Measurements from ENCODE around the gene RADIL.

RADIL gene

DNA sequence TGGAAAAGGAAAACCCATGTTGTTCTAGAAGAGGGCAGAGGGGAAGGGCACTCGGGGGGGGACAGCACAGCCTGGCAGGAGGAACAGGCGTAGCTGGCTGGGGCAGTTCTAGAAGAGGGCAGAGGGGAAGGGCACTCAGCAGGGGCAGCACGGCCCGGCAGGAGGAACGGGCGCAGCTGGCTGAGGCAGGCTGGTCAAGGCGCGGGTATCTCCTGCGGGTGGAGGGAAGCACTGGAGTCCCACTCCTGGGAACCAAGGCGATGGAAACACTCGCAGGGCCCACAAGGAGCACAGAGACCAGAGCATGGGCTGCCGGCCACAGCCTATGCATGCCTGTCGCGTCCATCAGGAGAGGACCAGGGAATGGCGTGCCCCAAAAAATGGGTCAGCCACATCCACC, 58.4 kb downstream of the RADIL start:
- DNase-seq, result no peak

DNA sequence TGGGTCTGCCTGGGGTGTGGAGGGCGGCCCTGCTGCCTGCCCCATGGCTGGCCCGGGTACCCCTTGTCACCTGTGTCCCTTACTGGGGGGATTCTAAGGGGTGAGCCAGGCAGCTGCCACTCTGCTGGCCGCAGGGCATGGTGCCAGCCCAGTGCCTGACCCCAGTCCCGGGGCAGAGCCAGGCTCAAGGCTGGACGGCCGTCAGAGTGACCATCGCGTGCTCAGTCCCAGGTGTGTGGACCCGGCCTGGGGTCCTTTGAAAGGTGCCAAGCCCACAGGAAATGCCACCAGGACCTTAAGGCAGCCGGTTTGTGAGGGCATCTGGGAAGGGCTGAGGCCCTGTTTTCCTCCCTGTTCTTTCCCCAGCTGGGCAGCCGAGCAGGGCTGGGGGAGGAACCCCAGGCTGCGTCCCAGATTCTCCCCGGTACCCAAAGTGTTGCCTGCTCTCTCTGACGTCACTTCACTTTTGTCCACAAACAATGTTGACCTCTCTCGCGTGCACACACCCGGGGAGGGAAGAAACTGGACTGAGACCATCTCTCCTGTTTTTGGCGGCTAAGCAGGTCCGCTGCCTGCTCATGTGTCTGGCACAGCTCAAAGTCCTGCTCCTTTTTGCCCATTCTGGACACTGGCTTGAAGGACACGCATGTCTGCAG, 59.3 kb downstream of the RADIL start:
- DNase-seq, result no peak

DNA sequence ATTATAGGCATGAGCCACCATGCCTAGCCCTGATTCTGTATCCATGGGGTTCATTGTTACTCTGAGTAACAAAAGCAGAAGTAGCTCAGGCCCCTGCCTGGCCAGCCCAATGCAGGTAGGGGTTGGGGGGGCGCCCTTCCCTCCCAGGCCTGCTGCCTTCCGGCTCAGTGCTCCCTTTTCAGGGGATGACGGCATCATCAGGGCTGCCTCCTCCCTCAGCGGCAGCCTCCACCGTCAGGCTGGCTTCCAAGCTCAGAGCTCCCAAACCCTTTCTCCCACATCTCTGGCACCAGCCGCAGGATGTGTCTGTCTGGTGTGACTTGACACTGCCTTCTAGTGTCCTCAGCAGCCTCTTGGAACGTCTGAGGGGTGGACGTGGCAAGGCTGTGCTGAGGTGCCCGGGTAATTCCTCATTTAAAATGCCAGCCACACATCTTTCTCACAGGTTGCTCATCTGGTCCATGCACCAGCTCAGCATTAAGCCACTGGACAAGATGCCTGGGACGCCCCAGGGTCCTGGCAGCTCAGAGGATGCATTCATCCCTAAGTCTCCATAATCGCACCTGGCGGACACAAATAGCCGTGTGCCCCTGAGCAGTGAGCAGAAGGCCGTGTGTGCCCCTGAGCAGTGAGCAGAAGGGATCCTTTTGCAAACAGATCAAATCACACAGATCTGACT, 59.9 kb downstream of the RADIL start:
- no peak for DNase-seq

DNA sequence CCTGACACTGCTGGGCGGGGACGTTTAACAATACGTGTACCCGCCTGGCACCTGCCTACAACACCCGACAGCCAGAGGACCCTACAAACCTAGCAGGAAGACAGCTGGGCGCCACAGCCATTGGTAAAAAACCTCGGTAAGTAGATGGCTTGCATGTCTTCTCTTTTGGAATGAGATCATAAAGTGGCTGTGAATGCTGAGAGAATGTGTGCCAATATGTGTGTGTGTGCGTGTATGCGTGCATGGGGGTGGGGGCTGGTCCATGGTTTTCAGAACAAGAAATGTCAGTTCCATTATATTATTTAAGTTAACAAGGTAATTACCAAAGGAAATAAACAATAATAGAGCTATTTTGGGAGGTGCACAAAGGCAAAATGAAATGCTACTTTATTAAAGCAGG, 60.8 kb downstream of the RADIL start:
- no peak for DNase-seq

DNA sequence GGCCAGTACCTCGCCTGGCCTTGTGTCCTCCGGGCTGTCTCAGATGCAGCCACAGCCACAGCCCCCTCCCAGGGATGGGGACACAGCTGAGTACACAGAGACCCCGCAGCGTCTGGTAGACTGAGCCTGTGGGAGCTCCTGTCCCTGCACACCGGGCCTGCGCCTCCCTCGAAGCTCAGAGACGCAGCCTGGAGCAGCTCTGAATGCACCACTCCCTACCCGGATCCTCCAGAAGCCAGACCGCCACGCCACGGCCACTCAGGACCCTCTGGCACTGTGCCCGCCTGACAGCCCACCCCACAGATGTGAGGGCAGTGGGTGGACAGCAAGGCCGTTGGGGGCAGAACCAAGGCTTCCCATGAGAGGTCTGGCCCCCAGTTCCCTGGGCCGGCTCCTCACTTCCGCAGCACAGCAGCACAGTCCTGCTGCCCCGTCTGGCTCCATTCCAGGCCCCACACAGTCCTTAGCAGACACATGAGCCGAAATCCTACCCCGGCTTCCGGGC, 62.5 kb downstream of the RADIL start:
- DNase-seq, result no peak

DNA sequence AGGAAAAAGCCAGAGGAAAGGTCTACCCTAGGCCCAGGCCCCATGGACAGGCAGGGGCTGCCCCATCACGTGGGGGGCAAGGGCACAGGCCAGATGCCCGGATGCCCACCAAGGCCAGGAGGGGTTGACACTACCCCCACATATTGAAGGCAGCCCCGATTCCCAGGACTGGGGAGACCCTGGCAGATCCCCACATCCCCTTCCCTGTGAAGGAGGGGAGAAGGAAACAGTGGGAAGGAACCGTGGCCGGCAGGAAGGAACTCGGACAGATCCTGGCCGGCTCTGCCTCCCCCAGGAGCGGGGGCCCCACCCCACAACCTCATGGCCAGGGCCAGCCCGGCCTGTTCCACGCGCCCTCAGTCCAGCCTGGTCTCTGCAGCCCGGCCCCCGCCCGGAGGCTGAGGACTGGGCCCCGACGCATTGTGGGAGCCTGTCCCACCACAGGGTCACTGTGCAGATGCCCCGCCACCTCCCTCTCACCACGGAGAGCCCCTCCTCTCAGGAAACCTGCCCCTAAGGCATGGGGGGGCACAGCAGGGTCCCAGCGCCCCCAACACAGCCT, 63.0 kb downstream of the RADIL start:
- no peak for DNase-seq

DNA sequence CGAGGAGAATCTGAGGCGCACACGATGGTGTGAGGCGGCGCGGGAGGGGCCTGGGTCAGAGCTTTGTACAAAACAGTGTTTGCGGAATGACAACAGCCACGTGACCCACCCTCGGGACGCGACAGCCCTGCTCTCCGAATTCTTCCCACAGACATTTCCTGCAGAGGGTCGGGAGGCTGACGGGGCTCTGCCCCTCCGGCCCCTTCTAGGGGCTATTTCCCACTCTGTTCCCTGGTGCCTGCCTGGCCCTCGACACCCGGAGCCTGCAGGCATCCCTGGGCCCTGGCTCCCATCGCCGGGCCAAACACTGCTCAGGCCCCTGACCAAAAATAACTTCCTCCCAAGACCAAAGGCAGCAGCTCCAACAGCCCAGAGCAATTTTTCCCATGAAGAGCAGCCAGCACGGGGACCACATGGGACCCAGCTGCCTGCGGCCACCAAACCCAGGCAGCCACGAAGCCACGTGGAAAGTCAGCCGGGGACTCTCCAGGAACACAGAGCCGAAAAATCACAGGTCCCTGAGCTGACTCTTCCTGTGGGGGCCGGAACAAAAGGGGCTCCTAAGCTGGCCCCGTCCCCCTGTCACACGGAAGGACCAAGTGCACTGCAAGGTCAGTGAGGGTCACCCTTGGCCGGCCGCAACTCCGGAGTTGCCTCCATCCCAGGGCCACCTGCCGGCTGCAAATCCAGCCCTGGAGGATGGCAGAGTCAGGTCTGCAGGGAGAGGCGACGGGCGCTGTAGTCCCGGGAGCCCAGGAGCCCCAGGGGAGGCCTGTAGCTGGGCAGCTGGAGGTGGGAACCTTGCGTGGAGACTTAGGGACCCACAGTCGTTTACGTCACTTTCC, 63.7 kb downstream of the RADIL start:
- no peak for DNase-seq

DNA sequence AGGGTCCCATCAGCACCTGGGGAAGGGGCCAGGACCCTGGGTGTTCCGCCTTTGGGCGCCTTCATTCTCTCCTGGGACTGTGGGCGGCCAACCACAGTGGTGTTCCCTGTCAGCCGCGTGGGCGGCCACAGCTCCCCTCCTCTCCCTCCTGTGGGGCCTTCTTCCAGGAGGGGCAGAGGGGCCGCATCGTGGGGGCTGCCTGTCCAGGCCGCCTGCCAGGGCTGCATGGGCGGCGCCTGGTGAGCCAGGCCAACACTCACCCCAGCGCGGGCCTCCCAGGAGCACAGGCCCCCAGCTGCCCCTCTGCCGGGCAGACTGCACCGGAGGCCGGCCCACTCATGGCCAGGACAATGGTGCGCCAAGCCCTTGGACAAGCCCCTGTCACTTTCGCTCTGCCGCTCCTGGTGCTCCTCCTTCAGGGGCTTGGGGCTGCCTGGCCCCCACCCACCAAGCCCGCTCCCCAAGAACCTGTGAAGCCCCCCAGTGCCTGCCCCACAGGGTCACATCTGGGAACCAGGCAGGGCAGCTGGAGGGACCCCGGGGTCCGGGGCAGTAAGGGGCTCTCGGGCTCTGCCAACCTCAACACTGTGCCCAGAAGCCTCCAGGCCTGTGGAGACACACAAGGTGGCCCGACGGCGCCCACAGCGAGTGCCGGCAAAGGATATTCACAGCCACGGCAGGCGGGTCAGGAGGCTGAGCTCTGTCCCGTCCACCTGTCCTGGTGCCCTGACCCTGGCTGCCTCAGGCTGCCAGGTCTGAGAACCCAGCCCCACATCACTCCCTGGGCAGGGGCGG, 65.3 kb downstream of the RADIL start:
- no peak for DNase-seq

DNA sequence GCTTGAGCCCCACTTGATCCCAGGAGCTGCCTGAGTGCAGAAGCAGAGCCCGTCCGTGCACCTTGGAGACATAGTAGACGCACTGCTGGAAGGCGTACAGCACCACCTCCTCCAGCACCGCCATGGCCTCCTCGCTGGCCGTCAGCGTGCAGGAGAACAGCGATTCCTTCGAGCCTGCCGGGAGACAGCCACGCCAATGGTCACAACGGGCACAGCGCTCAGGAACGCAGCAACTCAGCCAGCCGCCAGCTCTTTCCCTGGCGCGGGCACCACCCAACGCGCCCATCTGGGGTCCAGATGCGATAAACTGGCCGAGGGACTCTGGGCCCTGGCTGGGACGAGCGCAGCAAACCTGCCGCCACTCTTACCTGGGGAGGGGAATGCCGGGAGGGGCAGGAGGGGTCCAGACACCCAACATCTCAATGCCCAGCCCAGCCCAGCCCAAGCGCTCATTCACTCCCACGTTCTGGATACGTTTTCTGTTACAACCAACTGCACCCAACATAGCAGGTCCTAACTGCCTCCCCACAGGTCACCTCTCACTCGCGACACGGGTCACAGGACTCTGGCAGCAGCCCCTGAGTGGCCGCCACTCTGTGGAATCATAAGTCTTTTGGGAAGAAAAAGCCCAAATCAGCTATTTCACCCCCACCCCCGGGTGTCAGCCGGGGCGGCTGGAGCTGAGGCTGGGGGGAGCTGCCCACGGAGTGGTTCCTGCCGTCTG, 66.2 kb downstream of the RADIL start:
- DNase-seq, result no peak

DNA sequence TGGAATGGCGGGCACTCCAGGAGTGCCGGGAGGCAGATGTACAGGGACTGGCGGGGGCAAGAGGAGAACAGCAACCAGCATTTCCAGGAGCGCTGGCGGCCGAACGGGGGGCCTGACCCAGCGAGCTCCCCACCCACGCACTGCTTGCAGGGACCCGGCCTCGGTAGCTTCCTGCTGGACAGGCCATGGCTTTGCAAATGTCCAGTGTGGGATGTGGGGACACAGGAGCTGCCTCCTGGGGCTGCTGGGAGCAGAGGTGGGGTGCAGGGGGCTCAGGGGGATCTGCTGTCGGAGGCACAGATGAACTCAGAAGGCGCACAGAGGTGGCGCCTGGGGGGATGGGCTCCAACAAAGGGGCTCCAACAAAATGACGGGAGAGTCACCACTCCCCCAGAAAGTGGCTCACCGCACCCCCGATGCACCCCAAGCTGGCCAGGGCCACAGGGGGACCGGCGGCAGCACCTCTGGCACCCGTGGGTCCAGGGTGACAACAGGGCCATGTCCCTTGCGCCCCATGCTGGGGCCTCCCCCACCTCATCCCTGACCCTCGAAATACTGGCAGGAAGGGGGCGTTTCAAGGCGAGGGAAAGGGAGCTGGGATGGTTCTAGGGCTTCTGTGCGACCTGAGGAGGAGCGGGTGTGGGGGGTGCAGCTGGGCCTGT, 67.0 kb downstream of the RADIL start:
- DNase-seq, result no peak

DNA sequence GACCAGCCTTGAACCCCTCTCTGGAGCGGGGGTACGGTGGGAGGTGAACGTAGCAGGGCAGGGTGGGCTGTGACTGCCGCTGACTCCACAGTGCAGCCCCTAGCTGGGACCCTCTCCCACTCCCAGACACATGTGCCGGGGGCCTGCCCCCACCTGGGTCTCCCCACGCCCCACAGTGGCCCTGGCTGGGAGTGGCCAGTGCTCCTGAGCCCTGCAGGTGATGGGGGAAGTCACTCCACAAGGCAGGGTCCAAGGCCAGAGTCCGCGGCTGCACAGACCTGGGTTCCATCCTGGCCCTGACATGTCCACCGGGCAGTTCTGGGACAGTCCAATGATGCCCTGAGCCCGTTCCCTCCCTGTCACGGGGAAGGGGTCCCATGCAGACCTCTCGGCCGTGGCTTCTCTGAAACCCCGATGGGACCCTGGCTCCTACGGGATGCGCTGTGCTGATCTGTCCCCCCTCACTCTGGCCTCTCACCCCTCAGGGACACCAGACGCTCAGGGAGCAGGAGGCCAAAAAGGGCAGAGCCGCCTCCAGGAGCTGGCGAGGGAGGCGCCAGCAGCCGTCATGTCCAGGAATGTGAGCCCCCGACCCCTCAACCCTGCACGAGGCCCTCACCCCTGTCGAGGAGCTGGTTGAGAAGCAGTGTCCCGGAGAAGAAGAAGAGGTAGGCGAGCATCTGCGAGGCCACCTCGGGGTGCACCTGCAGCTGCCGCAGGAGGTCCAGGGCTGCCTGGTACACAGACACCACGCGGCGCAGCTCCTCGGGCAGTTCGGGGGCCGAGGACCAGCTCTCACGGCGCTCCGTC, 67.7 kb downstream of the RADIL start:
- DNase-seq, result no peak

DNA sequence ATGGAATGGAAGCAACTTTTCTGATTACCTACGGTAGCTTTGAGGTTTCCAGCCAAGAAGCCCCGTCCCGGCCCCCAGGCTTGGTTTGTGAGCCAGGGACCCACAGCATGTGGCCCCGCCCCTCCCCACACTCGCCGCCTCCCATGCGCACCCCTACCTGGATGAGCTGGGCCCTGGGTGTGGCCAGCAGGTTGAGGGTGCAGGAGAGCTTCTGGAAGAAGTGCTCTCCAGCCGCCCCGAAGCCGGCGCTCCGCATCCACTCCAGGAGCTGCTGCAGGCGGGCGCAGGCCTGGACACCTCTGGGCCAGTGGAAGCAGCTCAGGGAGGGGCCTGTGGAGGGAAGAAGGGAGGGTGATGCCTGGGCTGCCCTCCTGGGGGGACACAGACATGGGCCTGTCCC, 68.4 kb downstream of the RADIL start:
- no peak for DNase-seq

DNA sequence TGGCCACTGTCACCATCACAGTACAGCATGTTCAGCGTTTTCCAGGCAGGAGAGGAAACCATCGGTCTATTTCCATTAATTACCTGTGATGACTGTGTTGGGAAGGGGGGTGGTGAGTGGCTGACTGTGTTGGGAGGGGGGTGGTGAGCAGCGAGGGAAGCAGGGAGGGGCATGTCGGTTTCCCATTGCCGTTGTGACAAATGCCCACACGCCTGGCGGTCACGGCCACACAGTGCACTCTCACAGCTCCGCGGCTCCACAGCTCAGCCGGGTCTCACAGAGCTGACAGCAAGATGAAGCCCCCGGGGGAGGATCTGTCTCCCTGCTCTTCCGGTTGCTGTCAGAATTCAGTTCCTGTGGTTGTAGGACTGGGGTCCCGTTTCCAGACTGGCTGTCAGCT, 69.1 kb downstream of the RADIL start:
- no peak for DNase-seq

DNA sequence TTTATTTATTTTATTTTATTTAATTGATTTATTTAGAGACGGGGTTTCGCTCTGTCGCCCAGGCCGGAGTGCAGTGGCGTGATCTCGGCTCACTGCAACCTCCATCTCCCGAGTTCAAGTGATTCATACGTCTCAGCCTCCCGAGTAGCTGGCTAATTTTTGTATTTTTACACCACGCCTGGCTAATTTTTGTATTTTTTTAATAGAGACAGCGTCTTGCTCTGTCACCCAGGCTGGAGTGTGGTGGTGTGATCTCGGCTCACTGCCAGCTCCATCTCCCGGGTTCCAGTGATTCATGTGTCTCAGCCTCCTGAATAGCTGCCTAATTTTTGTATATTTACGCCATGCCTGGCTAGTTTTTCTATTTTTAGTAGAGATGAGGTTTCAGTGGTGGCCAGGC, 73.8 kb downstream of the RADIL start:
- DNase-seq, result no peak

DNA sequence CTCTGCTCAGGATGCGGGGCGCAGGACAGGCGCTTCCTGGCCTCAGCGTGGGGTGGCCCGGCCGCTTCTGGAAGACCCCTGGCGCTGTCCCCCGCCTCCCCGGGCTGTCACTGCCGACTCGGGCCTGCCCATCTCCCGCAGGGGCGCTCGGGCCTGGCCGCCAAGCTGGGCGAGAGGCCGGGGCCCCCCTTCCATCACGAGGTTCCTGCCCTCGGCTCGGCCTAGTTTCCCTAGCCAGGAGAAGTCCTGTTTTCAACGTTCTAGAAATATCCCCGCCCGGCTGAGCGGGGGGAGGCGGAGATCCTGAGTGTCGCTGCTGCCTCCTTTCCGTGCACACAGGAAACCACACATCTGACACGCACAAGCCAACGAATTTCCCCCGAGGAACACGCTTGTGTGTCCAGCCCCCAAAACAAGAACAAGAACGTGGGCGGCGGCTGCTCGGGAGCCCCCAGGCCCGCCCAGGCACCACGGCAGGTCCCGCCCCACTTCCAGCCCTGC, 74.4 kb downstream of the RADIL start:
- no peak for DNase-seq

DNA sequence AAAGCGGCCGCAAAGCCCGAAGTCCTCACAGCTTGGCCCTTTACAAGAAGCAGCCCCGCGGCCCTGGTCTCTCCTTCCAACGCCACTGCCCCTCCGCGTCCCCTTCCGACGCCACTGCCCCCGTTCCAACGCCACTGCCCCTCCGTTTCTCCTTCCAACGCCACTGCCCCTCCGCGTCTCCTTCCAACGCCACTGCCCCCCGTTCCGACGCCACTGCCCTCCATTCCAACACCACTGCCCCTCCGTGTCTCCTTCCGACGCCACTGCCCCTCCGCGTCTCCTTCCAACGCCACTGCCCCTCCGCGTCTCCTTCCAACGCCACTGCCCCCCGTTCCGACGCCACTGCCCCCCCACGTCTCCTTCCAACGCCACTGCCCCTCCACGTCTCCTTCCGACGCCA, 75.0 kb downstream of the RADIL start:
- no peak for DNase-seq

DNA sequence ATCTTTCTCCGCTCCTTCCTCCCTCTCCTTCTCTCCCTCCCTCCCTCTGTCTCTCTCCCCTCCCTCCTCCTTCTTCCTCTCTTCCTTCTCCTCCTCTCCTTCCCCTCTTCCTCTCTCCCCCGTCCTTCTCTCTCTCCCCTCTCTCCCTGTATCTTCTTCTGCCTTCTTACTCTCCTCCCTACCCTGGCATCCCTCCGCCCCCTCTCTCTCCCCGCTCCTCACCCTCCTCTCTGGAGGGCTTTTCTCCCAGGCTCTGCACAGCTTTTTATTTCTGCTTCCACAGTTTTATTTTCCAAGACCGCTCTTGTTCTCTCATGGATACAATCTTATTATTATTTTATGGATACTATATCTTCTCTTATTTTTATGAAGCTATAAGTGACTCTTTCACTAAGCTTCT, 75.5 kb downstream of the RADIL start:
- no peak for DNase-seq

DNA sequence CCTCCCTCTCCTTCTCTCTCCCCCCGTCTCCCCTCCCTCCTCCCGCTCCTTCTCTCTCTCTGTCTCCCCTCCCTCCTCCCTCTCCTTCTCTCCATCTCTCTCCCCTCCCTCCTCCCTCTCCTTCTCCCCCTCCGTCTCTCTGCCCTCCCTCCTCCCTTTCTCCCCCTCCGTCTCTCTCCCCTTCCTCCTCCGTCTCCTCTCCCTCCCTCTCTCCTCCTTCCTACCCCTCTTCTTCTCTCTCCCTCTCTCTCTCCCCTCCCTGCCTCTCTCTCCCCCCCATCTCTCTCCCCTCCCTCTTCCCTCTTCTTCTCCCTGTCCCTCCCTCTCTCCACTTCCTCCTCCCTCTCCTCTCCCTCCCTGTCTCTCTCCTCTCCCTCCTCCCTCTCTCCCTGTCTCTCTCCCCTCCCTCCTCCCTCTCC, 75.9 kb downstream of the RADIL start:
- DNase-seq, result no peak

DNA sequence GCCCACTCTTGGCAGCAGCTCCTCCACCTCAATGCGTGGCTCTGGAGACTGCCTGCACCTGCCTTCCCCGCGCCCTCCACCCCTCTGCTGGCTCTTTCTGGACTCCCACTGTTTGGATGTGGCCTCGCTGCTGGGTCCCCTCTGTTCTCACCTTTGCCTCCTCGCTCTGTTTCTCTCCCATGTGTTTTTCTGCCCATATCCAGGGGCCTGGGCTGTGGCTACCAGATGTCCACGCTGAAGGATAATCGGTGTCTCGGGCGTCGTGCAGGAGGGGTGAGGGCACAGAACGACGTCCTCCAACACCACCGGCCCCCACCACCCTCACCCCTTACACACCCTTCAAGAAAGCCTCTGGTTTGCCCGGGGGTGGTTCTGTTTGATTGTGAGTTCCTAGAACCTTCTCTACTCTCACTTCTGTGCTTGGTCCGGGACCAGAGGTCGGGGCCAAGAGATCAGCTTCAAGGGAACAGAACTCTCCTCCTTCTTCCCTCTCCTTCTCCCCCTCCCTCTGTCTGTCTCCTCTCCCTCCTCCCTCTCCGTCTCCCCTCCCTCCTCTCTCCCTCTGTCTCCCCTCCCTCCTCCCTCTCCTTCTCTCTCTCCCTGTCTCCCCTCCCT, 76.4 kb downstream of the RADIL start:
- no peak for DNase-seq

DNA sequence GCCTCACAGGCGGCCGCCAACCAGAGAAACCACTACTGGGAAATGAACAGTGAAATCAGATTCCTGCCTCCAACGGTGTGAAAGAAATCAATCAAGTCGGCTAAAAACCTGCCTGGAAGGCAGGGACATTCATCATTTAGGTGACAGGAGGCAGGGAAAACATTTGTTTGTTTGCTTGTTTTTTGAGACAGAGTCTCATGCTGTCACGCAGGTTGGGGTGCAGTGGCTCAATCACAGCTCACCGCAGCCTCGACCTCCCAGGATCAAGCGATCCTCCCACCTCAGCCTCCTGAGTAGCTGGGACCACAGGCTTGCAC, 77.6 kb downstream of the RADIL start:
- no peak for DNase-seq
